NCI-H1417 (cell line): Measurements from ENCODE around the gene YIF1B.
"Not testable (repeated sequence)": the region's sequence is repeated elsewhere in the genome, so short reads cannot be mapped to it uniquely, and the experiment has no call there.

Experiments
- DNase-seq, 3 experiments: peaks; one replicate each; lab custom pipeline; 2025; lab: John Stamatoyannopoulos, UW

Gene YIF1B

GRCh38 chr19:38274739-38275138 lies 41.0 kb downstream of the YIF1B start:
- no peak for DNase-seq

GRCh38 chr19:38273499-38273898 lies 42.2 kb downstream of the YIF1B start:
- DNase-seq: no peak

DNA sequence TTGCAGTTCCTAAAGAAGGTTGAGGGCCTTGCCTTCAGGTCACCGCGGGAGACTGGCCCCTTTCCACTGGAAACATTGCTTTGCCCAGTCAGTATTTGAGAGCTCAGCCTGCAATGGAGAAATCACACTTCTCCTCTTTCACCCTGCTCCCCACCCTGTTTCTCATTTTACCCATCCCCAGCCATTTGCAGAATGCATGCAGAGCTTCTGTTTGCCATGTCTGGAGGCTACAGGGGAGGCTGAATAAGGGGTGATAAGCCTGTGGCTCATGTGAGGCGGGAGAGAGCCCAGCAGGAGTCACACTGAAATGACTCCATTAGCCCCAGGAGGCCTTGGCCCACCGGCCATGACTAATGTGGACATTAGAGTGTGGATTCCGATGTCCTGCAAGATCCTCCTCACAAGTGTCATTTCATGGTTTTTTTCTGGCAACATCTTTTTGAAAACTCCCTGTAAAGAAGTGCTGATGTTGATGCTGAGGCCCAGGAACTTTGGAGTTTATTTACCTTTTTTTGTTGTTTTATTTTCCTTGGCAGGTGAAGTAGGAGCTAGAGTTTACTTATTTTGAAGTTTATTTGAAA lies 45.1 kb downstream of the YIF1B start:
- DNase-seq: peak in 1 of 3 experiments; percentile 23

GRCh38 chr19:38268539-38268938 lies 47.2 kb downstream of the YIF1B start:
- no peak for DNase-seq

DNA sequence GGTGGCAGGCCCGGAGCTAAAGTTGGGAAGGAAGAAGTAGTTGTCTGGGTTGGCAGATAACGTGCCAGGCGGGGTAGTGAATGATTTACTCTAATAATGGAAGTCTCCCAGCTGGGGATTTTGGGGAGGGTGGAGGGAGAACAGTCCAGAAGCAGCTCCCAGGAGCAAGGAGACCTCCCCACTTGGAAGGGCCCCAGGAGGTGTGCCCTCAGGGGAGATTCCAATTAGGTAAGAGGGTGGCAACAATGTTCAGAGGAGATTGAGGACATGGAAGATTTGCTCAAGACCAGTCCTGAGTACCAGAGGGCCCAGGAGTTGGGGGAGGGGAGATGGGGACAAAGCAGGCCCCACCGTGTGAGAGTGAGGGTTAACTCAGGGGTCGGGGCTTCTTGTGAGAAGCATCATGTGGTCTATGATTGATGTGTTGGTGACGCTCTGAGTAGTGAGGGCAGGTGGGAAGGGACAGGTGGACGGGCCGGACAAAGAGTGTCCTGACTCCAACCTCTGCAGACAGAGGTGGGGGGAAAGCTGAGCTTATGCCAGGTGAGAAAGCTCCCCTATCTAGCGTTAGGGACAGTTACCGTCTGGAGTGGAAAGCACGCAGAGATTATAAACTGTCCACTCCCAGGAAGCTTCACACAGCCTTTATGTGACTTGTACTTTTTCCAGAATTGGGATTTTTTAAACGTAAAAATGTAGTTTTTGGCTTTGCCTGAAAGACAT lies 47.8 kb downstream of the YIF1B start:
- peak in 1 of 3 experiments; percentile 7 for DNase-seq

- no peak for DNase-seq
Observed at GRCh38 chr19:38266981-38267597, 48.7 kb downstream of the YIF1B start.

- peak in 1 of 3 experiments; percentile 19 for DNase-seq
Observed at GRCh38 chr19:38265921-38266429, 49.8 kb downstream of the YIF1B start.

GRCh38 chr19:38265213-38265861 lies 50.4 kb downstream of the YIF1B start:
- peak; percentile 19 to 62 (median 26) for DNase-seq

GRCh38 chr19:38264486-38265212 lies 51.1 kb downstream of the YIF1B start, which contains the start of gene SPINT2:
SPINT2 (plus strand) TSS chr19:38264573; CDS start chr19:38264893, 320 bp downstream.
- DNase-seq: peak in 2 of 3 experiments; percentile 97

GRCh38 chr19:38263689-38264485 lies 51.9 kb downstream of the YIF1B start:
- peak in 1 of 3 experiments; percentile 99 for DNase-seq

- DNase-seq: no peak
Observed at GRCh38 chr19:38262585-38263268, 53.0 kb downstream of the YIF1B start.

DNA sequence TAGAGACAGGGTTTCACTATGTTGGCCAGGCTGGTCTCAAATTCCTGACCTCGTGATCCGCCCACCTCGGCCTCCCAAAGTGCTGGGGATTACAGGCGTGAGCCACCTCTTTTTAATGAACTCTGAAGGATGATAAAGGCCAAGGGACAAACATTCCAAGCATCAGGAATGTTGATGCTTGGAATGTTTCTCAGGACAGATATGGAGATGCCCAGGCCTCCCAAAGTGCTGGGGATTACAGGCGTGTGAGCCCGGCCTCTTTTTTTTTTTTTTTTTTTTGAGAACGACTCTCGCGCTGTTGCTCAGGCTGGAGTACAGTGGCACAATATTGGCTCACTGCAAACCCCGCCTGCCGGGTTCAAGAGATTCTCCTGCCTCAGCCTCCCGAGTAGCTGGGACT lies 53.8 kb downstream of the YIF1B start:
- DNase-seq: not testable (repeated sequence)

- DNase-seq: no peak
Observed at GRCh38 chr19:38255383-38256014, 60.2 kb downstream of the YIF1B start.

- DNase-seq: no peak
Observed at GRCh38 chr19:38253788-38254187, 62.0 kb downstream of the YIF1B start.
